Stimulated activated CD4-positive, alpha-beta T cell treated with anti-CD3 and anti-CD28 coated beads, Interleukin-2, amount 100 ng/mL, for 48 hours (primary cell): ENCODE results near the gene RTN4R.

Source experiments
- DNase-seq, 2 donors: peaks; one replicate each; pipeline ENCODE4 v3.0.0-alpha.2; 2020

The RTN4R gene

GRCh38 chr22:20226760-20227350, 41.3 kb downstream of the RTN4R start:
- DNase-seq = no peak

- no peak for DNase-seq
These were observed 41.9 kb downstream of the RTN4R start for GRCh38 chr22:20226077-20226716.

GRCh38 chr22:20225693-20225966, 42.5 kb downstream of the RTN4R start:
- DNase-seq = no peak

- no peak for DNase-seq
These were observed 43.0 kb downstream of the RTN4R start for GRCh38 chr22:20224917-20225692.

- no peak for DNase-seq
These were observed 43.9 kb downstream of the RTN4R start for GRCh38 chr22:20224256-20224626.

GRCh38 chr22:20223421-20224255, 44.5 kb downstream of the RTN4R start:
- no peak for DNase-seq

- DNase-seq = no peak
These were observed 45.2 kb downstream of the RTN4R start for GRCh38 chr22:20222764-20223420.

- no peak for DNase-seq
These were observed 46.4 kb downstream of the RTN4R start for GRCh38 chr22:20221421-20222340.

- no peak for DNase-seq
These were observed 47.5 kb downstream of the RTN4R start for GRCh38 chr22:20220629-20221026.

- no peak for DNase-seq
These were observed 48.2 kb downstream of the RTN4R start for GRCh38 chr22:20219667-20220628.

GRCh38 chr22:20218987-20219386, 49.1 kb downstream of the RTN4R start:
- DNase-seq = no peak

- no peak for DNase-seq
These were observed 49.7 kb downstream of the RTN4R start for GRCh38 chr22:20218326-20218872.

GRCh38 chr22:20217563-20217962, 50.6 kb downstream of the RTN4R start:
- no peak for DNase-seq

- no peak for DNase-seq
These were observed 51.1 kb downstream of the RTN4R start for GRCh38 chr22:20216863-20217499.

- no peak for DNase-seq
These were observed 52.4 kb downstream of the RTN4R start for GRCh38 chr22:20215742-20216141.

- DNase-seq = no peak
These were observed 53.3 kb downstream of the RTN4R start for GRCh38 chr22:20214853-20215252.

GRCh38 chr22:20213833-20214708, 54.0 kb downstream of the RTN4R start:
- no peak for DNase-seq
